Gastroesophageal sphincter (tissue), 4 donors: ENCODE measurements around the gene OGFOD2. TPM values are rescaled to one million over a fixed set of nuclear protein-coding genes. Genes with fewer than 3 reads are reported as not detected.

Experiments
- ATAC-seq: fragments of 150-250 bp; one replicate; pipeline ENCODE4 v1.9.1; 2016; ENCODE audit warnings: mild to moderate bottlenecking, moderate library complexity
- H3K27ac ChIP-seq, 4 donors: fragments of 200-600 bp; sonication (generic) in 3 of 4; 1 replicate in 3 of 4; 2 replicates in 1 of 4; pipeline ENCODE4 v1.5.1; 2016 to 2019
- H3K27me3 ChIP-seq: fragments of 200-600 bp; sonication (generic); one replicate; pipeline ENCODE4 v1.5.1; 2019
- H3K36me3 ChIP-seq, 2 donors: fragments of 200-600 bp; sonication (generic); one replicate each; pipeline ENCODE4 v1.5.1; 2019; ENCODE audit warnings: control low read depth in 1 of 2
- H3K4me1 ChIP-seq, 3 donors: fragments of 200-600 bp; sonication (generic); 1 replicate in 2 of 3; 2 replicates in 1 of 3; pipeline ENCODE4 v1.5.1; 2016 to 2019; ENCODE audit warnings: control low read depth in 2 of 3
- H3K4me3 ChIP-seq, 2 donors: fragments of 200-600 bp; sonication (generic); one replicate each; pipeline ENCODE4 v1.5.1; 2019; ENCODE audit warnings: mild to moderate bottlenecking in 1 of 2, moderate library complexity in 1 of 2
- H3K9me3 ChIP-seq, 3 donors: fragments of 200-600 bp; sonication (generic); one replicate each; pipeline ENCODE4 v1.5.1; 2017 to 2019; ENCODE audit warnings: control low read depth in 2 of 3
- EP300 ChIP-seq: sonication (generic); formaldehyde crosslinking; IDR thresholded peaks from one replicate; pipeline ENCODE4 v1.6.1; 2017; ENCODE audit warnings: antibody characterized with exemption, mild to moderate bottlenecking
- POLR2A ChIP-seq, 2 donors: fragments of 450-650 bp; IDR thresholded peaks; one replicate each; pipeline ENCODE4 v1.6.1; 2017; ENCODE audit warnings: antibody characterized with exemption in 2 of 2, mild to moderate bottlenecking in 2 of 2, moderate library complexity in 1 of 2
- POLR2AphosphoS5 ChIP-seq: sonication (generic); formaldehyde crosslinking; IDR thresholded peaks from one replicate; pipeline ENCODE4 v1.6.1; 2017; ENCODE audit warnings: antibody characterized with exemption
- WGBS, 2 donors: methylation state at CpG; one replicate each; pipeline ENCODE4 v1.1.5; 2018; ENCODE audit warnings: low coverage in 1 of 2; 5-methylcytosine and 5-hydroxymethylcytosine counted together
- total RNA-seq, 4 donors: library from RNA; depleted of rRNA; stranded (reverse); fragments of >200 nt; gene quantifications; one replicate each; pipeline ENCODE4 v1.1.0, GENCODE V29; 2016
- TF ChIP-seq, protein P1 (sequence below), 4 experiments: fragments of 200-600 bp in 2 of 4; fragments of 450-650 bp in 2 of 4; sonication (generic) in 1 of 4; IDR thresholded peaks; one replicate each; pipeline ENCODE4 v1.5.1; 2017 to 2019; ENCODE audit warnings: antibody characterized with exemption in 4 of 4, mild to moderate bottlenecking in 2 of 4, moderate library complexity in 2 of 4

The OGFOD2 gene
- 10 to 100 TPM in 1 of 4 donors, 1 to 10 TPM in 3; 7.3 to 10.7 (median 8.3) TPM for total RNA-seq

DNA sequence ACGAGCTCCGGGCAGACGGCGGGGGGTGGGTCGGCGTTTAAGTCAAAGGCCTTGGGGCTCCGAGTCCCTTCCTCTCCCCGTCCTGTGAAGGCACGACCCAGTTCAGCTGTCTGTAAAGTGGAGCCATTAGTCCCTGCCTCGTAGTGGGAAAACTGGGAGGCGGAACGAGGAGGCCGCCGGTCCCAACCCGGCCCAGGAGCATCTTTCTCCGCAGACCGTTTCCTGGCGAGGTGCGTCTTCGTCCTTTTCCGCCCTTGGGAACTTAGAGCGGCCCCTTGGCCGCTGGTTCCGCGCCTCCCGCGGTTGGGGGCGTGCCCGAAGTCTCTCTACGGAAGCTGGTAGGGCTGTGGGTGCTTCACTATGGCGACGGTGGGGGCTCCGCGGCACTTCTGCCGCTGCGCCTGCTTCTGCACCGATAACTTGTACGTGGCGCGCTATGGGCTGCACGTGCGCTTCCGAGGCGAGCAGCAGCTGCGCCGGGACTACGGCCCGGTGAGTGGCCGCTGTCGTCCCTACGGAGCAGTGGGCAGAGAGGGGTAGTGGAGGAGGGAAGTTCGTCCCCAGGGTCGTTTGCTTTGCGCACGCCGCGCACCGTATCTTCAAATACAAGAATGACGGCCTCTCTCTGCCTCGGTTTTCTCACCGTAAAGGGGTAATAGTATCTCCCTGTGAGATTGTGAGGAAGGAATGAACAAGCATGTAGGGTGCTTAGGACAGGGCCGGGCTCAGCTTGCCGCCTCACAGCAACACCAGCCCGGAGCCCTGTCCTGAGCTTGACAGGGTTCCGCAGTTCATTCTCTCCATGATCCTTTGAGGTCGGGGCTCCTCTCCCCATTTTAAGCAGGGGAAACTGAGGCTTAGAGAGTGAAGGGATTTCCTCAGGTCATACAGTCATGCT lies at the start of gene OGFOD2:
Gene OGFOD2 (plus strand): TSS at position 353 of the 898 bp plus-strand sequence. CDS start 8 bp downstream, at position 361.
- peak within 1 kb of the TSS; percentile 89 to 94 for H3K4me3 ChIP-seq
- peaks cover 0 to 27% of the 10 kb centered on the region in 2 donors for H3K36me3 ChIP-seq
- 3% methylated on average over 7 of the region's 66 CpGs; no CpG with 5 or more reads in 1 of the 2 donors for WGBS, 2 donors
- no peaks in the 10 kb centered on the region for H3K27me3 ChIP-seq
- TF ChIP-seq, protein P1, sequence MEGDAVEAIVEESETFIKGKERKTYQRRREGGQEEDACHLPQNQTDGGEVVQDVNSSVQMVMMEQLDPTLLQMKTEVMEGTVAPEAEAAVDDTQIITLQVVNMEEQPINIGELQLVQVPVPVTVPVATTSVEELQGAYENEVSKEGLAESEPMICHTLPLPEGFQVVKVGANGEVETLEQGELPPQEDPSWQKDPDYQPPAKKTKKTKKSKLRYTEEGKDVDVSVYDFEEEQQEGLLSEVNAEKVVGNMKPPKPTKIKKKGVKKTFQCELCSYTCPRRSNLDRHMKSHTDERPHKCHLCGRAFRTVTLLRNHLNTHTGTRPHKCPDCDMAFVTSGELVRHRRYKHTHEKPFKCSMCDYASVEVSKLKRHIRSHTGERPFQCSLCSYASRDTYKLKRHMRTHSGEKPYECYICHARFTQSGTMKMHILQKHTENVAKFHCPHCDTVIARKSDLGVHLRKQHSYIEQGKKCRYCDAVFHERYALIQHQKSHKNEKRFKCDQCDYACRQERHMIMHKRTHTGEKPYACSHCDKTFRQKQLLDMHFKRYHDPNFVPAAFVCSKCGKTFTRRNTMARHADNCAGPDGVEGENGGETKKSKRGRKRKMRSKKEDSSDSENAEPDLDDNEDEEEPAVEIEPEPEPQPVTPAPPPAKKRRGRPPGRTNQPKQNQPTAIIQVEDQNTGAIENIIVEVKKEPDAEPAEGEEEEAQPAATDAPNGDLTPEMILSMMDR (IDR thresholded peaks at IDR 0.05), result peak in 1 of 4 experiments; percentile 8
- TF ChIP-seq EP300, result no peak
- TF ChIP-seq POLR2A (IDR thresholded peaks at IDR 0.05), result peak in 1 of 2 donors; percentile 26
- peak; percentile 77 for TF ChIP-seq POLR2AphosphoS5
- no peaks in the 10 kb centered on the region for H3K9me3 ChIP-seq
- H3K27ac ChIP-seq, result peak within 1 kb of the TSS; percentile 91 to 99 (median 97)
- H3K4me1 ChIP-seq, result peaks cover 0 to 55% (median 31%) of the 10 kb centered on the region in 3 donors
- ATAC-seq, result peak; percentile 89

DNA sequence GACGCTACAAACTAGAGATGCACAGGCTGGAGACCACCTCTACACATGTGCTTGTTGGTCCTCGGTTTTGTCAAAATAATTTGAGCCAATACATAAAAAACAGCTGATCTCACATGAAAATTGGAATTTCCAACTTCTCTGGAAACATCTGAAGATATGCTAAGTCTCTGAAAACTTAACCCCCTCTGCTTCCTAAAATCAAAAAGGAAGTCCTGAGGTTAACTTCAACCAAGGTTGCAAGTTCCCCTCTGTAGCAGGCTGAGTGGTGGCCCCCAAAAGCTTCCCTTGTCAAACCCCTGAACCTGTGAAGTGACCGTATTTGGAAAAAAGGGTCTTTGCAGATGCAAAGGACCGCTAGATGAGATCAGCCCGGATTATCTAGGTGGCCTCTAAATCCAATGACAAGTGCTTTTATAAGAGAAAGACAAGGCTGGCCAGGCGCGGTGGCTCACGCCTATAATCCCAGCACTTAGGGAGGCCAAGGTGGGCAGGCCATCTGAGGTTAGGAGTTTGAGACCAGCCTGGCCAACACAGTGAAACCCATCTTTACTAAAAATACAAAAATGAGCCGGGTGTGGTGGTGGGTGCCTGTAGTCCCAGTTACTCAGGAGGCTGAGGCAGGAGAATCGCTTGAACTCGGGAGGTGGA lies 47.2 kb upstream of the OGFOD2 start:
- WGBS, 2 donors, result 90% methylated on average over 11 of the region's 11 CpGs; no CpG with 5 or more reads in 1 of the 2 donors
- no peak for ATAC-seq
- TF ChIP-seq POLR2A (IDR thresholded peaks at IDR 0.05) (no peak), EP300 (no peak), POLR2AphosphoS5 (no peak)
- TF ChIP-seq, protein P1 (IDR thresholded peaks at IDR 0.05), result no peak
- Histone ChIP-seq H3K9me3 (no peaks in the 10 kb centered on the region), H3K27ac (no peak overlapping the region), H3K36me3 (peaks cover 0 to 36% of the 10 kb centered on the region in 2 donors), H3K4me3 (no peak overlapping the region), H3K27me3 (no peaks in the 10 kb centered on the region), H3K4me1 (no peaks in the 10 kb centered on the region)

GRCh38 chr12:122928404-122929147 lies 46.5 kb upstream of the OGFOD2 start:
- 92 to 95% methylated on average over 4 to 6 of the region's 12 CpGs for WGBS, 2 donors
- Histone ChIP-seq H3K9me3 (no peaks in the 10 kb centered on the region), H3K4me1 (no peaks in the 10 kb centered on the region), H3K27me3 (no peaks in the 10 kb centered on the region), H3K27ac (no peak overlapping the region), H3K4me3 (no peak overlapping the region), H3K36me3 (peaks cover 0 to 37% of the 10 kb centered on the region in 2 donors)
- TF ChIP-seq, protein P1 (IDR thresholded peaks at IDR 0.05), result no peak
- TF ChIP-seq POLR2AphosphoS5 (no peak), EP300 (no peak), POLR2A (IDR thresholded peaks at IDR 0.05) (no peak)
- ATAC-seq, result no peak

DNA sequence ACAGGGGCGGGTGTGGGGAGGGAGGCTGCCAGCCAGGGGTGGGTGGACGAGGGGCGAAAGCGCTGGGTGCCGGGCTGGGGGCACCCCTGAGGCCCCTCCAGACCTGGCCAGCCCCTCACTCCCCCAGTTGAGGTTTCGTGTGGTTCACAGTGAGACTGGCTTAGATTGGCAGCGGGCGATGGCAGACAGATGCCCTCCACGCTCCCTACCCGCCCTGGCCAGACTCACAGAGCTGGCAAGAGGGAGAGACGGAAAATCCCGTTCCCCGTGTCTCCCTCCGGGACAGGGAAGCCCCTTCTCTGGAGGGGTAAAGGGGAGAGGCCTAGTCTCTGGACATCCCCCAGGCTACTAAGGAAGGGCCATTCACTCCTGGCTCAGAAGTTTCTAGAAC lies 45.9 kb upstream of the OGFOD2 start:
- Histone ChIP-seq H3K9me3 (no peaks in the 10 kb centered on the region), H3K27ac (no peak overlapping the region), H3K36me3 (peaks cover 0 to 37% of the 10 kb centered on the region in 2 donors), H3K27me3 (no peaks in the 10 kb centered on the region), H3K4me3 (no peak overlapping the region), H3K4me1 (no peaks in the 10 kb centered on the region)
- no peak for TF ChIP-seq EP300
- TF ChIP-seq, protein P1 (IDR thresholded peaks at IDR 0.05), result no peak
- TF ChIP-seq POLR2AphosphoS5, result no peak
- TF ChIP-seq POLR2A (IDR thresholded peaks at IDR 0.05), result no peak
- 58% methylated on average over 4 of the region's 14 CpGs; no CpG with 5 or more reads in 1 of the 2 donors for WGBS, 2 donors
- ATAC-seq, result no peak
